CD14-positive monocyte (primary cell): Measurements from ENCODE around the gene IL12B. TPM values are rescaled to one million over a fixed set of nuclear protein-coding genes. Genes with fewer than 3 reads are reported as not detected.

Experiments used
- DNase-seq, 3 donors: peaks; one replicate each; pipeline ENCODE4 v3.0.0-alpha.2; 2011 to 2022
- H2AFZ ChIP-seq: 2 replicates; pipeline ENCODE4 v1.6.0; 2012; ENCODE audit warnings: mild to moderate bottlenecking, low read depth, low read length, inconsistent platforms; ENCODE audit not compliant: insufficient read depth, poor library complexity, severe bottlenecking
- H3K27ac ChIP-seq, 2 donors: 1 replicate in 1 of 2; 2 replicates in 1 of 2; pipeline ENCODE4 v1.5.1; 2012 to 2013; ENCODE audit warnings: low read length in 2 of 2, control low read depth in 1 of 2, inconsistent platforms in 1 of 2, low read depth in 1 of 2, mild to moderate bottlenecking in 1 of 2
- H3K27me3 ChIP-seq, 2 donors: one replicate each; pipeline versions ENCODE4 v1.6.0 to v1.6.1; 2011 to 2013; ENCODE audit warnings: low read length in 2 of 2; ENCODE audit not compliant: control insufficient read depth in 2 of 2, insufficient read depth in 2 of 2
- H3K36me3 ChIP-seq, 2 donors: replicated peaks in 1 of 2; 1 replicate in 1 of 2; 2 replicates in 1 of 2; pipeline versions ENCODE4 v1.5.1 to v1.6.1; 2012 to 2013; ENCODE audit warnings: low read length in 2 of 2, control low read depth in 1 of 2, inconsistent platforms in 1 of 2, mild to moderate bottlenecking in 1 of 2; ENCODE audit not compliant: insufficient read depth in 2 of 2, control insufficient read depth in 1 of 2
- H3K4me1 ChIP-seq, 2 donors: 1 replicate in 1 of 2; 2 replicates in 1 of 2; pipeline versions ENCODE4 v1.5.1 to v1.6.1; 2012 to 2013; ENCODE audit warnings: low read length in 2 of 2, control low read depth in 1 of 2, inconsistent platforms in 1 of 2, mild to moderate bottlenecking in 1 of 2, moderate library complexity in 1 of 2; ENCODE audit not compliant: insufficient read depth in 2 of 2, control insufficient read depth in 1 of 2
- H3K4me2 ChIP-seq: replicated peaks from 2 replicates; pipeline ENCODE3; 2012; ENCODE audit warnings: low read length, moderate library complexity, mild to moderate bottlenecking; ENCODE audit not compliant: poor library complexity, severe bottlenecking; ENCODE audit errors: extremely low read depth
- H3K4me3 ChIP-seq, 3 experiments: fragments of 200-600 bp in 1 of 3; sonication (generic) in 1 of 3; replicated peaks in 1 of 3; 1 replicate in 2 of 3; 2 replicates in 1 of 3; pipeline ENCODE4 v1.5.1; 2011 to 2013; ENCODE audit warnings: low read length in 3 of 3, mild to moderate bottlenecking in 3 of 3, control low read depth in 2 of 3, low read depth in 2 of 3, inconsistent platforms in 1 of 3, moderate library complexity in 1 of 3
- H3K79me2 ChIP-seq: 2 replicates; pipeline ENCODE4 v1.6.0; 2012; ENCODE audit warnings: mild to moderate bottlenecking, control low read depth, inconsistent platforms, low read length, moderate library complexity; ENCODE audit not compliant: insufficient read depth
- H3K9ac ChIP-seq: 2 replicates; pipeline ENCODE4 v1.6.0; 2017; ENCODE audit warnings: low read length, mild to moderate bottlenecking; ENCODE audit not compliant: insufficient read depth, poor library complexity, severe bottlenecking
- H3K9me3 ChIP-seq, 2 donors: replicated peaks in 1 of 2; 1 replicate in 1 of 2; 2 replicates in 1 of 2; pipeline versions ENCODE4 v1.5.1 to v1.6.1; 2012 to 2013; ENCODE audit warnings: low read length in 2 of 2, control low read depth in 1 of 2; ENCODE audit not compliant: control insufficient read depth in 1 of 2, insufficient read depth in 1 of 2
- H4K20me1 ChIP-seq: 2 replicates; pipeline ENCODE4 v1.6.0; 2012; ENCODE audit warnings: mild to moderate bottlenecking, low read length, control low read depth, moderate library complexity; ENCODE audit not compliant: insufficient read depth
- H3K27ac Mint-ChIP-seq, 7 donors: one replicate each; pipeline ENCODE4 v1.8.0; 2020; ENCODE audit warnings: mild to moderate bottlenecking in 7 of 7, mixed read lengths in 7 of 7, moderate library complexity in 6 of 7, inconsistent platforms in 2 of 7
- H3K27me3 Mint-ChIP-seq, 3 donors: one replicate each; pipeline ENCODE4 v1.8.0; 2021 to 2022; ENCODE audit warnings: low read depth in 3 of 3, mild to moderate bottlenecking in 3 of 3, mixed read lengths in 3 of 3, moderate library complexity in 3 of 3, inconsistent platforms in 1 of 3
- H3K36me3 Mint-ChIP-seq, 2 donors: one replicate each; pipeline ENCODE4 v1.8.0; 2020; ENCODE audit warnings: mixed read lengths in 2 of 2, inconsistent platforms in 1 of 2, mild to moderate bottlenecking in 1 of 2
- H3K4me1 Mint-ChIP-seq: one replicate; pipeline ENCODE4 v1.8.0; 2020; ENCODE audit warnings: mild to moderate bottlenecking, mixed read lengths
- H3K4me3 Mint-ChIP-seq, 2 donors: one replicate each; pipeline ENCODE4 v1.8.0; 2020; ENCODE audit warnings: mild to moderate bottlenecking in 2 of 2, mixed read lengths in 2 of 2, moderate library complexity in 1 of 2
- H3K9me3 Mint-ChIP-seq, 7 donors: one replicate each; pipeline ENCODE4 v1.8.0; 2020 to 2022; ENCODE audit warnings: mixed read lengths in 7 of 7, mild to moderate bottlenecking in 6 of 7, moderate library complexity in 6 of 7, inconsistent platforms in 2 of 7
- CTCF ChIP-seq: fragments of 200-600 bp; IDR thresholded peaks from one replicate; pipeline ENCODE4 v1.8.0; 2022; ENCODE audit warnings: antibody characterized with exemption, mild to moderate bottlenecking
- WGBS: methylation state at CpG from one replicate; pipeline ENCODE4 v1.1.5; 2013; ENCODE audit warnings: missing lambda C conversion rate; ENCODE audit not compliant: insufficient coverage; 5-methylcytosine and 5-hydroxymethylcytosine counted together
- intact Hi-C, 2 donors: fragments of 100-400 bp; cut with micrococcal nuclease; formaldehyde crosslinking; loops; one replicate each; pipeline versions ENCODE4 v1.15.0 to v1.15.1; 2023
- polyA plus RNA-seq, 3 donors: library from polyadenylated mRNA; depleted of rRNA in 1 of 3; unstranded in 2 of 3; stranded (reverse) in 1 of 3; fragments of 300-500 nt in 2 of 3; fragments of >200 nt in 1 of 3; fragmentation: Illumina TruSeq in 2 of 3; gene quantifications; 1 replicate in 2 of 3; 2 replicates in 1 of 3; pipeline ENCODE4 v1.2.3, GENCODE V29; 2012 to 2021

IL12B gene
- polyA plus RNA-seq, 3 donors: not detected

GRCh38 chr5:159345336-159345735 is 15.0 kb upstream of the IL12B start:
- DNase-seq: peak; percentile 63 to 78 (median 74)
- H3K27me3 Mint-ChIP-seq: peaks cover 0 to 6% (median 0%) of the 10 kb centered on the region in 3 donors
- no peaks in the 10 kb centered on the region for H3K36me3 ChIP-seq
- H3K4me3 Mint-ChIP-seq: no peak overlapping the region
- no peak overlapping the region for H3K4me2 ChIP-seq
- no peaks in the 10 kb centered on the region for H4K20me1 ChIP-seq
- H3K4me3 ChIP-seq: no peak overlapping the region
- H3K4me1 ChIP-seq: peaks cover 41 to 55% of the 10 kb centered on the region in 2 donors
- TF ChIP-seq CTCF: no peak
- H3K27me3 ChIP-seq: no peaks in the 10 kb centered on the region
- H3K9me3 ChIP-seq: no peaks in the 10 kb centered on the region
- peaks cover 0 to 8% (median 0%) of the 10 kb centered on the region in 7 donors for H3K9me3 Mint-ChIP-seq
- no peak overlapping the region for H2AFZ ChIP-seq
- WGBS: no CpG with 5 or more reads among the region's 1 CpG
- no peak overlapping the region for H3K27ac ChIP-seq
- peaks cover 2 to 3% of the 10 kb centered on the region in 2 donors for H3K36me3 Mint-ChIP-seq
- intact Hi-C loops: loop anchor here in 1 of 2 donors (10.0 kb wide), 1 partner anchor 659 kb away; the partner anchor contains the start of gene TTC1
- no peaks in the 10 kb centered on the region for H3K79me2 ChIP-seq
- peak overlapping the region; percentile 39 to 97 (median 89) for H3K27ac Mint-ChIP-seq
- peaks cover 49% of the 10 kb centered on the region for H3K4me1 Mint-ChIP-seq
- no peak overlapping the region for H3K9ac ChIP-seq

GRCh38 chr5:159343295-159344094 is 13.2 kb upstream of the IL12B start:
- Histone ChIP-seq H3K79me2 (no peaks in the 10 kb centered on the region), H3K27me3 (no peaks in the 10 kb centered on the region), H3K36me3 (no peaks in the 10 kb centered on the region), H3K4me1 (peaks cover 41 to 55% of the 10 kb centered on the region in 2 donors), H3K9ac (no peak overlapping the region), H2AFZ (no peak overlapping the region), H4K20me1 (no peaks in the 10 kb centered on the region), H3K27ac (peak overlapping the region; percentile 63 to 64), H3K4me2 (peak overlapping the region; percentile 16), H3K9me3 (no peaks in the 10 kb centered on the region), H3K4me3 (no peak overlapping the region)
- H3K4me3 Mint-ChIP-seq: no peak overlapping the region
- peak; percentile 92 to 98 (median 98) for DNase-seq
- no peak for TF ChIP-seq CTCF
- peaks cover 0 to 8% (median 0%) of the 10 kb centered on the region in 7 donors for H3K9me3 Mint-ChIP-seq
- WGBS: 60% methylated on average over 1 of the region's 4 CpGs
- H3K4me1 Mint-ChIP-seq: peaks cover 49% of the 10 kb centered on the region
- H3K27me3 Mint-ChIP-seq: peaks cover 0 to 6% (median 0%) of the 10 kb centered on the region in 3 donors
- H3K27ac Mint-ChIP-seq: peak overlapping the region; percentile 89 to 97 (median 96)
- intact Hi-C loops: loop anchor here in 1 of 2 donors (10.0 kb wide), 1 partner anchor 661 kb away; the partner anchor contains the start of gene TTC1
- H3K36me3 Mint-ChIP-seq: peaks cover 2 to 3% of the 10 kb centered on the region in 2 donors
